AG09309 (cell line): ENCODE data around the gene HPS1.
"Not testable (repeated sequence)": the region's sequence is repeated elsewhere in the genome, so short reads cannot be mapped to it uniquely, and the experiment has no call there.

Experiments used
- DNase-seq: peaks from one replicate; pipeline ENCODE4 v3.0.0-alpha.2; 2010; ENCODE audit warnings: low read depth
- H3K4me3 ChIP-seq: 2 replicates; pipeline ENCODE4 v1.5.1; 2011; ENCODE audit warnings: mild to moderate bottlenecking, low read depth, low read length, moderate library complexity; ENCODE audit not compliant: control insufficient read depth
- TF ChIP-seq, protein P1 (sequence below): IDR thresholded peaks from 2 replicates; pipeline ENCODE4 v1.5.1; 2011; ENCODE audit warnings: mild to moderate bottlenecking, low read depth, low read length, inconsistent platforms; ENCODE audit not compliant: insufficient read depth, control insufficient read depth; ENCODE audit errors: missing control alignments

Gene HPS1

DNA sequence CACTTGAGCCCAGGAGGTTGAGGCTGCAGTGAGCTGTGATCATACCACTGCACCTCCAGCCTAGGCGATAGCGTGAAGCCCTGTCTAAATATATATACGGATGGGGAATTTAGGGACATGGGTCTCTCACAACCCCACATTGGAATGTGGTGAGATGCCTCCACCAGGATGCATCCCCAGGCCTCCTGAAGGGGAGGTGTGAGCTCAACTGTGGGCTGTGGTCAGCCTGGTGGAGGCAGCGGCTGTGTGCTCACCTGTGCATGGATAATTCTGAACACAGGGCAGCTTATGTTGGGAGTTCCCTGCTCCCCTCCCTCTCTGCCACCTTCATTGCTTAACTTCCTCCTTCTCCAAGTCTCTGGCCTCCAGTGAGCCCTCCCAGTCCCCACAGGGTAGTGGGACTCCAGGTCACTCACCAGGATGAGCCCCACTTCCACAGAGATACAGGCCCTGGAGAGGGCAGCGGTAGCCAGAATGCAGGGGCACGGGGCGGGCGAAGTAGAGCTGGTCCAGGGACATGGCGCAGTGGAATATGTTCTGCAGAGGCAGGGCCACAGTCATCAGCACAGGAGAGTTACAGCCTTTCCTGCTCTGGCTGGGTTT, 62.1 kb downstream of the HPS1 start:
- DNase-seq = no peak
- TF ChIP-seq, protein P1, sequence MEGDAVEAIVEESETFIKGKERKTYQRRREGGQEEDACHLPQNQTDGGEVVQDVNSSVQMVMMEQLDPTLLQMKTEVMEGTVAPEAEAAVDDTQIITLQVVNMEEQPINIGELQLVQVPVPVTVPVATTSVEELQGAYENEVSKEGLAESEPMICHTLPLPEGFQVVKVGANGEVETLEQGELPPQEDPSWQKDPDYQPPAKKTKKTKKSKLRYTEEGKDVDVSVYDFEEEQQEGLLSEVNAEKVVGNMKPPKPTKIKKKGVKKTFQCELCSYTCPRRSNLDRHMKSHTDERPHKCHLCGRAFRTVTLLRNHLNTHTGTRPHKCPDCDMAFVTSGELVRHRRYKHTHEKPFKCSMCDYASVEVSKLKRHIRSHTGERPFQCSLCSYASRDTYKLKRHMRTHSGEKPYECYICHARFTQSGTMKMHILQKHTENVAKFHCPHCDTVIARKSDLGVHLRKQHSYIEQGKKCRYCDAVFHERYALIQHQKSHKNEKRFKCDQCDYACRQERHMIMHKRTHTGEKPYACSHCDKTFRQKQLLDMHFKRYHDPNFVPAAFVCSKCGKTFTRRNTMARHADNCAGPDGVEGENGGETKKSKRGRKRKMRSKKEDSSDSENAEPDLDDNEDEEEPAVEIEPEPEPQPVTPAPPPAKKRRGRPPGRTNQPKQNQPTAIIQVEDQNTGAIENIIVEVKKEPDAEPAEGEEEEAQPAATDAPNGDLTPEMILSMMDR = no peak
- H3K4me3 ChIP-seq = no peak overlapping the region

DNA sequence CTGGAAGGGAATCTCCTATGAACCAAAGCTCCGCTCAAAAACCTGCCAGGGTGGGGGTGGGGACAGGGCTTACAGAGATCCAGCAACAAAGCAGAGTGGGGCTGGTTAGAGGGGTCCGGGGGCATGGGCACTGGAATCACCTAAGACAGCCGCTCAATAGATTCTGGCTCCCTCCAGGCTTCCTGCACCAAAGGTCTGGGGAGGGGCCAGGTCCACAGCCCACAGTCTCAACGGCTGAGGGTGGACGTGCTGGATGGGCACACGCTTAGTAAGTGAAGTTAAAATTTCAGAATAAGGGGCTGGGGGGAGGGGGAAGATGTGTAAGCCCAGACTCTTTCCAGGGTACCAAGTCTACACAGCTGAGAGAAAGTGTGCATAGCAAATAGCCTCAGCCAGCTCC, 62.9 kb downstream of the HPS1 start:
- DNase-seq = no peak
- TF ChIP-seq, protein P1 = no peak
- H3K4me3 ChIP-seq = no peak overlapping the region

DNA sequence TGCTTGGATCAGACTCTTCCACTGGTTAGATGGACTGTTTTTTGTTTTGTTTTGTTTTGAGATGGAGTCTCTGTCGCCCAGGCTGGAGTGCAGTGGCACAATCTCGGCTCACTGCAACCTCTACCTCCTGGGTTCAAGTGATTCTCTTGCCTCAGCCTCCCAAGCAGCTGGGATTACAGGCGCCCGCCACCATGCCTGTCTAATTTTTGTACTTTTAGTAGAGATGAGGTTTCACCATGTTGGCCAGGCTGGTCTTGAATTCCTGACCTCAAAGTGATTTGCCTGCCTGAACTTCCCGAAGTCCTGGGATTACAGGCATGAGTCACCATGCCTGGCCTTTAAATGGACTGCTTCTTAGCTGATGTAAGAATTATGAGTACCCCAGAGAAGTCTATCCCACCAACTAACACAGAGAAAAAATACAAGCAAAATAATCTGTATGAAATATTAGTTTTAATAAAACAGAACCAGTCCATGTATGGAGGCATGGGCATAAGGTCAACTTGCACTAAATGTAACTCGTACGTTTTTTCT, 63.5 kb downstream of the HPS1 start:
- DNase-seq = peak; percentile 63
- not testable (repeated sequence) for H3K4me3 ChIP-seq

DNA sequence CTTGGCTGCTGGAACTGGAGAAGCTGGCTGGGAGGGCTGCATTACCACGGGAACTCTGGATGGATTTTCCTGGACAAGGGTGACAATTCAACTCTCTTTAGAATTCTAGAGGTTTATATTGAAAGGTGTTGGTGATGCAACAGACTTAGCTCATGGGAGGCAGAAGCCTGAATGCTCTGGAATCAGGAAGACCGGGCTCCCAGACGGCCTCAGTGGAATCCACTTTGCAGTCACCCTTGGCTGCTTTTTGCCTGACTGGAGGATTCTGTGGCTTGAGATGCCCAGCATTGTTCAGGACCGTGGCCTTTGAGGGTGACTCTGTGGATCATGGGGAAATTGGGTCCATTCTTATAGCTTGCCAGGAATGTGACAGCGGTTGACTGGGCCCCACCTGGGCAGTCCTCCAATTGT, 64.0 kb downstream of the HPS1 start:
- DNase-seq = no peak
- no peak overlapping the region for H3K4me3 ChIP-seq
- TF ChIP-seq, protein P1 = no peak

DNA sequence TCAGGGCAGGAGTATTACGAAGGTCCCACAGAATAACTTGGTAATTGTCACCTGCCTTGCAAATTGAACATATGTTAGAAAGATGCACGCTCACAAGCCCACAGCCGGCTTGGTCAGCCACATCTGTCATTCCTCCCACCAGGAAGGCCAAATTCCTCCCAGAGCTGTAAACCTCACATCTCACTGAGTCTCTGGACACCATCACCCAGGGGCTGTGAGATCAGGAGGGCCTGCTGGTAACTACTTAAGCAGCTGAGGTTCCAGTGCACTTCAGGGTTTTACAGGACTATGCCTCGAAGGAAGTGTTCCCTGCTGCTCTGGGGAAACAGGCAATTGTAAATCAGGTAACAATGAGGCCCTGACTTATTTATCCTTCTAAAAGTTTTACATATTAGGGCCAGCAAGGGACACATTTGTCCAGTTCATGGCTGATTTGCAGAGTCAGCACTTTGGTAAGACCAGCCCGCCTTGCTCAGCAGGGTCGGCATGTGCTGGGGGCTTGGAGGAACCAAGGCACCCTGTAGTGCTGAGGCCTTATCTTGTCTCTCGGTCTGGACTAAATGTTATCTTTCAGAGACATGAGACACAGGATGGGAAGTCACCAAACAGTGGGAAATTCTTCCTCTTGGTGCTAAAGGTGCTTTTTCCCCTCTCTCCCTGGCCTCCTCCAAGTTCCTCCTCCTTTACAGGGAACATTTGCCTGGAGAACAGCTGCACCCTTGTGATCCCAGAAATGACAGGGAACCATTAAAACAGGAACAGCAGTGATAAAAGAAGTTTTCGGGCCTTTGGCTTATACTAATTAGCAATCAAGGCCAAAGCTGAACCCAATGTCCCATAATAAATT, 66.0 kb downstream of the HPS1 start:
- DNase-seq = no peak
- no peak overlapping the region for H3K4me3 ChIP-seq
- TF ChIP-seq, protein P1 = no peak

DNA sequence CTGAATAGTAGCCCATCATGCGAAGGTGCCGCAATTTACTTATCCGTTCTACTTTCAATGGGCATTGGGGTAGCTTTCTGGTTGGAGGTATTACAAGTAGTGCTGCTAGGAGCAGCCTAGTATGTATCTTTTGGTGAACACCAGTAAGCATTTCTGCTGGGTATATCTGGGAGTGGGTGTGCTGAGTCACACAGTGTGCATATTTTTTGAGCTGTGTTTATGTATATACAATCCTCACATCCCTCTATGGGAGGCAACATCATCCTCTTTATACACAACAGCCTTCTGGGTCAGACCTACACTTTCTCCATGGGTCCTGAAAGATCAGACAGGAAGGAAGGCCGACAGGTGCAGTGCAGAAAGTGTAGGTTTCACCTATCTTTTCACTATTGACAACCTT, 68.0 kb downstream of the HPS1 start:
- TF ChIP-seq, protein P1 = no peak
- no peak overlapping the region for H3K4me3 ChIP-seq
- DNase-seq = no peak

DNA sequence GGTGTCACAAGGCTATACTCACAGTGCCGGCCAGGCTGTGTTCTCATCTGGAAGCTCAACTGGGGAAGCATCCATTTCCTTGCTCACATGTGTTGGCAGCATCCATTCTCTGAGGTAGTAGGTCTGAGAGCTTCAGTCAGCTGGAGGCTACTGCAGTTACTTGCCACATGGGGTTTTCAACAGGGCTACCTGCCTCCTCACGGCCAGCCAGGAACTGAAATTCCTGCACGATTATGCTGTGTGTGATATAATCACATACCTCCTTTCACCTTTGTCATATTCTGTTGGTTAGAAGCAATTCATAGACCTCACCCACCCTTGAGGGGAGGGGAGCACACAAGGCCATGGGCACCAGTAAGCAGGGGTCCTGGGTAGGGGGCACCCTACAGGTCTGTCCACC, 69.2 kb downstream of the HPS1 start:
- TF ChIP-seq, protein P1 = no peak
- DNase-seq = no peak

More for the DNA sequence above, 69.2 kb downstream of the HPS1 start:
- no peak overlapping the region for H3K4me3 ChIP-seq
